Tibial nerve (tissue), 3 donors: ENCODE data around the gene SKA1.

Experiments used
- POLR2A ChIP-seq, 2 donors: fragments of 450-650 bp; IDR thresholded peaks; one replicate each; pipeline ENCODE4 v1.6.1; 2017; ENCODE audit warnings: antibody characterized with exemption in 2 of 2, mild to moderate bottlenecking in 2 of 2, moderate library complexity in 2 of 2
- TF ChIP-seq, protein P1 (sequence below), 5 experiments: fragments of 200-600 bp in 3 of 5; fragments of 450-650 bp in 2 of 5; sonication (generic) in 3 of 5; IDR thresholded peaks; one replicate each; pipeline ENCODE4 v1.5.1; 2016 to 2019; ENCODE audit warnings: antibody characterized with exemption in 5 of 5, mild to moderate bottlenecking in 3 of 5, moderate library complexity in 2 of 5

DNA sequence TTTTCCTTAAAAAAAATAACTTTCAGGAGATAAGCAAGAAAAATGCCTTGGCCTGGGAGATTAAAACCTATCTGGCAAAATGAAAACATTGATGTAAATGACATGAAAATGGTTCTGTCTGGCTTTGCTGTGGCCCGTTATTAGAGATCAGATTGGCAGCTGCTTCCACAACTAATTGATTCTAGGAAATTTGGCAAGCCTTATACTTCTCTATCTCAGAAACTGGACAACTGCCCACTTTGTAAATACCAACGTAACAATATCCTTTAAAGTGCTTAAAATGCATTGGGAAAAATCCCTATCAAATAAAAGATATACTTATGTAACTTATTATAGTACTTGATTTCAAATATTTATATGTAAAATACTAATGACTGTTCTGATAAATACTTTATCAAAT lies 14.2 kb upstream of the SKA1 start:
- no peak for TF ChIP-seq POLR2A (IDR thresholded peaks at IDR 0.05)
- TF ChIP-seq, protein P1, sequence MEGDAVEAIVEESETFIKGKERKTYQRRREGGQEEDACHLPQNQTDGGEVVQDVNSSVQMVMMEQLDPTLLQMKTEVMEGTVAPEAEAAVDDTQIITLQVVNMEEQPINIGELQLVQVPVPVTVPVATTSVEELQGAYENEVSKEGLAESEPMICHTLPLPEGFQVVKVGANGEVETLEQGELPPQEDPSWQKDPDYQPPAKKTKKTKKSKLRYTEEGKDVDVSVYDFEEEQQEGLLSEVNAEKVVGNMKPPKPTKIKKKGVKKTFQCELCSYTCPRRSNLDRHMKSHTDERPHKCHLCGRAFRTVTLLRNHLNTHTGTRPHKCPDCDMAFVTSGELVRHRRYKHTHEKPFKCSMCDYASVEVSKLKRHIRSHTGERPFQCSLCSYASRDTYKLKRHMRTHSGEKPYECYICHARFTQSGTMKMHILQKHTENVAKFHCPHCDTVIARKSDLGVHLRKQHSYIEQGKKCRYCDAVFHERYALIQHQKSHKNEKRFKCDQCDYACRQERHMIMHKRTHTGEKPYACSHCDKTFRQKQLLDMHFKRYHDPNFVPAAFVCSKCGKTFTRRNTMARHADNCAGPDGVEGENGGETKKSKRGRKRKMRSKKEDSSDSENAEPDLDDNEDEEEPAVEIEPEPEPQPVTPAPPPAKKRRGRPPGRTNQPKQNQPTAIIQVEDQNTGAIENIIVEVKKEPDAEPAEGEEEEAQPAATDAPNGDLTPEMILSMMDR (IDR thresholded peaks at IDR 0.05): no peak
